ENCODE data around the gene NOXO1.

Gene NOXO1

DNA sequence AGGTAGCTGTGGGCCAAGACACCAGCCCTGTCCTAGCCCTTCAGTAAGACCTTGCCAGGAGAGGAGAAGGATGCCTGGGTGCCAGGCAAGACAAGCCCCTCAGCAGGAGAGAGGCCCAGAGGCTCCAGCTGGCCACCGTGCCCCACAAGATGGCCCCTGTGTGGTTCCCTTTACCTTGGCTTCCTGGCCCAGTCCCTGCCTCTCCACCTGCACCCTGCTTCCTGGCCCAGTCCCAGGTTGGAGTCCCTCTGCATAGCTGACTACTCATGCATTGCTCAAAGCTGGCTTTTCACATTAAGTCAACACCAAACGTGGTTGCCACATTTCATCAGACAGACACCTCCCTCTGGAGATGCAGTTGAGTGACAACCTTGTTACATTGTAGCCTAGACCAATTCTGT is 12.5 kb upstream of the NOXO1 start:
- no peak for DNase-seq

DNA sequence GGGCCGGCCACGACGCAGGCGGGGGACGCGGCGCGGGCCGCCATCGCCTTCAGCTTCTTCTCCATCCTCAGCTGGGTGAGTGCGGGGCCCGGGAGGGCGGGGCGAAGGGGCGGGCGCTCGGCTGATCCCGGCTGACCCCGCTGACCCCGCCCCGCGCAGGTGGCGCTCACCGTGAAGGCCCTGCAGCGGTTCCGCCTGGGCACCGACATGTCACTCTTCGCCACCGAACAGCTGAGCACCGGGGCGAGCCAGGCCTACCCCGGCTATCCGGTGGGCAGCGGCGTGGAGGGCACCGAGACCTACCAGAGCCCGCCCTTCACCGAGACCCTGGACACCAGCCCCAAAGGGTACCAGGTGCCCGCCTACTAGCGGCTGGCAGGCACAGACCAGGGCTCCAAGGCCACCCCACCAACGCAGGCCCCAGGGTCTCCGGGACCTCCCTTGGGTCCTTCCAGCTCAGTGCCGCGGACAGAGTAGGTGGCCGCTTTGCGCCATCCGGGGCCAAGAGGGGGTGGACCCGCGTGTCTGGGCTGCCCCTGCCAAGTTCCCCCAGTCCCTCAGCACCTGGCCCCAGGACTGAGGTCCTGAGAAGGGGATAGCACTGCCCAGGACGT is 11.5 kb upstream of the NOXO1 start:
- peak; percentile 40 for DNase-seq

DNA sequence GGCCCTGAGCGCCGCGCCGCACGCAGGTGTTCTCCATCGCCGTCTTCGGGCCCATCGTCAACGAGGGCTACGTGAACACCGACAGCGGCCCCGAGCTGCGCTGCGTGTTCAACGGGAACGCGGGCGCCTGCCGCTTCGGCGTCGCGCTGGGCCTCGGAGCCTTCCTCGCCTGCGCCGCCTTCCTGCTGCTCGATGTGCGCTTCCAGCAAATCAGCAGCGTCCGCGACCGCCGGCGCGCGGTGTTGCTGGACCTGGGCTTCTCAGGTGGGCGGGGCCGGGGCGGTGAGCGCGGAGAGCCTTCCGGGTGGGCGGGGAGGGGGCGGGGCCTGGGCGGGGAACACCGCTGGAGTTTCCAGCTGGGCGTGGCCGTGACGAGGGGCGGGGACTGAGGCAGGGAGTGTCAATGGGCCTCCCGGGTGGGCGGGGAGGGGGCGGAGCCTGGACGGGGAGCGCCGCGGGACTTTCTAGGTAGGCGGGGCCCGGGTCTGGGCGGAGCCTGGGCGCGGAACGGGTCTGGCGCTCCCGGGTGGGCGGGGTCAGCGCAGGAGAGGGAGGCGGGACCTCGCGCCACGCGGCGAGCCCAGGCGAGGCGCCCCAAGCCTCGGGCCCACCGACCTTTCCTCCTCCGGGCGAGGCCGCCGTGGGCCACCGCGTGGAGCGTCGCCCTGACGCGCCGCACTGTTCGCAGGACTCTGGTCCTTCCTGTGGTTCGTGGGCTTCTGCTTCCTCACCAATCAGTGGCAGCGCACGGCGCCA is 10.9 kb upstream of the NOXO1 start:
- DNase-seq, result peak; percentile 99

DNA sequence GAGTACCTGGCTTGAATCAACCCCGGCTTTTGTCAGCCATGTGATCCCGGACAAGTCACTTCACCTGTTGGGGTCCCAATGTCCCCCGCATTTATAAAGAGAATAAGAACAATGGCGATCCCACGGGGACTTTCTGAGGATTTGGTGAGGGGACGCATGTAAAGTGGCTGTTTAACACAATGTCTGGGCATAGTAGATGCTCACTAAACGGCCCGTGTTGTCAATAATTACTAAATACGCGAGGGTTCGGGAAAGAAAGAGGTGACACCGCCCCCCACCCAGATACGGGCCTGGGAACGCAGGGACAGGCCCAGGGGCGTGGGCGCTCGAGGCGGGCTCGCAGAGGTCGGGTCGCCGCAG is 10.3 kb upstream of the NOXO1 start:
- DNase-seq, result no peak

DNA sequence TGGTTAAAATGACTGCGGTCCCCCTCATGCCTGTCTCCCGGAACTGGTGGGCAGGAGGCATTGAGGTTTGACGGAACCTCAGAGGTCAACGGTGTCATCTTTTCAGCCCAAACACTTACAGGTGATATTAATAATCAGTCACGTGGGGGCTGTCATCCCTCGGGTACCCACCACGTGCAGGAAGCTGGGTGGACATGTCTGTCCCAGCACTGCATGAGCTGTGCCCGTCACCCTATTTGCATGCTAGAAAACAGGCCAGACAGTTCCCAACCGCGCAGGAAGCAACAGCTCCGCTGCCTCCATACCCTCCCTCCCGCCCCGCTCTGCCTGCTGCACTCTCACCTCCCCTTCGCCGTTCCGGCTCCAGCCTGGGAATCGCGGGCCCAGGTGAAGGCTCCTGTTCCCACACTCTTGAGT is 9.9 kb upstream of the NOXO1 start:
- peak; percentile 51 for DNase-seq

DNA sequence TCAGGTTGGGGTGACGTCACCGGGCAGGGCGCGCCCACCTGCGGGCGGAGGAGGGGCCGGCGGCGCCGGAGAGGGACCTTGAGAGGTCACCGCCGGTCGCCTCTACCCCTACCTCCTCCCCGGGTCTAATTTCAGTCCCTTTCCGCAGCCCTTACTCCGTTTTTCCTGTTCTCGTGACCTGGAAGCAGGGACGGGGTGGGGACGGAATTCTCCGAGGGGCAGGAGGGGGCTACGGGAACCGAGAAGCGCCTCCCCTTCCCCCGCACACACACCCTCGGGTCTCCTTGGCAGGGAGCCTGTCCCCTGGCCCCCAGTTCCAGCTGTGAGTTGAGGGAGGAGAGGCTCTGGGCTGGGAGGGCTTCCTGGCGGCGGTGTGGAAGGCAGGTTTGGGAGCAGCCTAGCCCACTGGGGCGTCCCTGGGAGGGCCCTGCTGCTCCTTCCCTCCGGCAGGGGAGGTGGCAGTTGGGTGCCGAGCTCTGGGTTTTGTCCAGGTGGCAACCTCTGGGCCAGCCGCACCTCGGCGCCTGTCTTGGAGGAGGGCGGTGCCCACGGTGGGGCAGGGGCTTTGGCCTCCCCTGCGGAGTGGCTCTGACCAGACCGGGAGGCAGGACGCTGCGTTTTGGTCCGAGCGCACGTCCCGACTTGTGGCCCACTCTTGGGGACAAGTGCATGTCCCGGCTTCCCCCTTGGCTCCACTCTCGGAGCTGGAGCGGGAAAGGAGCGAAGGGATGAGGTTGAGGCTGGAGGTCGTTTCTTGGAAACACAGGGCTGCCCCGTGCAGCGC is 9.3 kb upstream of the NOXO1 start:
- DNase-seq, result peak; percentile 55

DNA sequence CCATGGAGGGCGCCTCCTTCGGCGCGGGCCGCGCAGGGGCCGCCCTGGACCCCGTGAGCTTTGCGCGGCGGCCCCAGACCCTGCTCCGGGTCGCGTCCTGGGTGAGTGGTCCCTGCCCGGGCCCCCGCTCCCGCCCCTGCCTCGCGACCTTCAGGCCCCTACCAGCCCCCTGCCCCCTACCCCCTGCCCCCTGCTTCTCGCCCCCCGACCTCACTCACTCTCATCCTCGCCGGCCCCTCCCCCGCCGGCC is 8.8 kb upstream of the NOXO1 start:
- no peak for DNase-seq

DNA sequence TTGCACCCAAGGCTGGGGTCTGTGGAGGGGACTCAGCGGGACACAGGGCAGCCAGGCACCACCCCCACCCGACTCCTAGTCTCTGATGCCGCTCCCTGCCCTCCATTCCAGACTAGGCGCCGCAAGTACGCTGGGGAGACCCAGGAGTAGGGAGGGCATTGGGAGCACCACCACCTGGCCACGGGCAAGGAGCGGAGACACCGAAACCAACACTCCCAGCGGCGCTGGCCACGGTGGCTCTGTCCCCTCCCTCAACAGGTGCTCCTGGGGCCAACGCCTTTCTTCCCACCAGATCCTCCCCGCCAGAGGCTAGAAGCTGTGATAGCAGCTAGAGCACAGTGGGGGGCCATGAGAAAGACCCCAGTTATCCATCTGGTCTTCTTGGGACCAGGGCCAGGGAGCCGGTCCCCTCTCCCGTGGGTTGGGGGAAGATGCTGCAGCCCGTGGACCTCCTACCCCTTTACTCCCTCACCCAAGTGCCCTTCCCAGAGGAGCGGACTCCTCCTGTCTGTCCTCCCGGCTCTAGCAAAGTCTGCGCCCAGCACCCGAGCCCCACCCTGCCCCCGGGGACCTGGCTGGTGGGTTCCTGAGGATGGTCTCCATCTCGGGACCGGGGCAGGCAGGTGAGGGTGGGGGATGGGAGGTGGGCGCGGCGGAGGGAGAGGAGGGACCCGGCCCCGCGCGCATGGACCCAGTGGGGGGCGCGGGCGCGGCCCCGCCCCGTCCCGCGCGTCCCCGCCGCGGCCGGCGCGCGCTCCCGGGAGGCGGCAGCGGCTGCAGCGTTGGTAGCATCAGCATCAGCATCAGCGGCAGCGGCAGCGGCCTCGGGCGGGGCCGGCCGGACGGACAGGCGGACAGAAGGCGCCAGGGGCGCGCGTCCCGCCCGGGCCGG is 8.2 kb upstream of the NOXO1 start, which contains the start of gene SYNGR3:
SYNGR3 (plus strand) TSS at position 762 of the 892 bp plus-strand sequence. CDS start 133 bp downstream, outside the sequence.
- no peak for DNase-seq

DNA sequence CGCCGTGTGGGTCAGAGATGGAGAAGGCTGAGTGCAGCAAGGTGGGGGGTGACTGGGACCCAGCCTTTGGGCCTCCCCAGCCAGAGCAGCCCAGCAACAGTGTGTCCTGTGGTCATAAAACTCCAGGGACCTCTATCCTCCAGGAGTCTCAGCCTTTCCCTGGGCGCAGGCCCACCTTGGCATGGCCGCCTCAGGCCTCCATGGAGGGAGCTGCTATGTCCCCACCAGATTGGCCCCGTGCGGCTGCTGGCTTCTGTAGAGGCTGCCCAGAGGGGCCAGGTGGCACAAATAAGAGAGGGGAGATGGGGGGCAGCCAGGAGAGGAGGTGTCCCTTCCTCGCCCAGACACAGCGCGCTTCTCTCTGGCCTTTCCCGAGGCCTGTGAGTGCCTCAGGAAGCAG is 5.9 kb upstream of the NOXO1 start:
- DNase-seq, result no peak

DNA sequence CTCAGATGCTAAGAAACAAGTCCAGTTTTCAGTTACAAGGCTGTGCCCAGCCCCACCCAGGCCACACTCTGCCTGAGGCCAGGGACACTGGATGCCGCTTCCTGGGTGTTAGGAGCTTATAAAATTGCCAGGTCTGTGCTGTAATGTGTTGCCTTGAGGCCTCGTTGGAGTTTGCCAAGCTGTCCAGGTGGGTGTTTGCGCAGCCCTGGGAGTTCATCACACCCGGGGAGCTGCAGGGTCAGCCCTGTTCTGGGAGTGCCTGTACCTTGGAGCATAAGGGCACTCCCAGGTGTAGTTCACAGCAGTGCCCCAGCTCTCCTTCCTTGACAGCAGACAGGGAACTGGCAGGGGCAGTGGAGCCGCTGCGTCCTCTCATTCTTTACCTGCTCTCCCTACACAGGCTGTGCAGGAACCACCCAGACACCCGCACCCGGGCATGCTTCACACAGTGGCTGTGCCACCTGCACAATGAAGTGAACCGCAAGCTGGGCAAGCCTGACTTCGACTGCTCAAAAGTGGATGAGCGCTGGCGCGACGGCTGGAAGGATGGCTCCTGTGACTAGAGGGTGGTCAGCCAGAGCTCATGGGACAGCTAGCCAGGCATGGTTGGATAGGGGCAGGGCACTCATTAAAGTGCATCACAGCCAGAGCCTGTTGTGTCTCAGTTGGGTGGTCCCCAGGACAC is 4.3 kb upstream of the NOXO1 start:
- no peak for DNase-seq

DNA sequence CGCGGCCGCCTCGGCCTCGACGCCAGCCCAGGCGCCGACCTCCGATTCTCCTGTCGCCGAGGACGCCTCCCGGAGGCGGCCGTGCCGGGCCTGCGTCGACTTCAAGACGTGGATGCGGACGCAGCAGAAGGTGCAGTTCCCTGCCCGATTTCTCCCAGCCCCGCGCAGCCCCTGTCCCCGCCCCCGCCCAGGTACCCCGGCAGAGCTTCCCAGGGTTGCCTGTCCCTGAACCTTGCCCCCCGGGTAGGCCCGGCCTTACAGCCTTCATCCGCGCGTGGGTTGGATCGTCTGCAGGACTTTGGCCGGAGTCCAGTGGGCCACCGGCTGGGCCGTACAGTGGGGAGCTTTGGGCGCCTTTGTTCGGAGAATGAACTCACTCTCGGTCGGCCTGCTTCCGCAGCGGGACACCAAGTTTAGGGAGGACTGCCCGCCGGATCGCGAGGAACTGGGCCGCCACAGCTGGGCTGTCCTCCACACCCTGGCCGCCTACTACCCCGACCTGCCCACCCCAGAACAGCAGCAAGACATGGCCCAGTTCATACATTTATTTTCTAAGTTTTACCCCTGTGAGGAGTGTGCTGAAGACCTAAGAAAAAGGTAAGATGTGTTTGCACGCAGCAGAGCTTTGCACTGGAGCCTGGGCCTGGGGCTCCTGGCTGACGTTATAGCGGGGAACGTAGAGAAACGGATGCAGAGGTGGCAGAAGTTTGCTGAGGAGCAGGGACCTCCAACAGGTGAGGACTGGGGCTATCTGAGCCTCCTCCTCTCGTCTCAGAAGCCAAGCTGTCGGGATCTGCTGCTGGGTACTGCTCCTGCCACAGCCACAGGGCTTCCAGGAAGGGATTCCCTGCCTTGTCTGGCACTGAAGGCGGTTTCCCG is 3.3 kb upstream of the NOXO1 start:
- DNase-seq, result no peak

DNA sequence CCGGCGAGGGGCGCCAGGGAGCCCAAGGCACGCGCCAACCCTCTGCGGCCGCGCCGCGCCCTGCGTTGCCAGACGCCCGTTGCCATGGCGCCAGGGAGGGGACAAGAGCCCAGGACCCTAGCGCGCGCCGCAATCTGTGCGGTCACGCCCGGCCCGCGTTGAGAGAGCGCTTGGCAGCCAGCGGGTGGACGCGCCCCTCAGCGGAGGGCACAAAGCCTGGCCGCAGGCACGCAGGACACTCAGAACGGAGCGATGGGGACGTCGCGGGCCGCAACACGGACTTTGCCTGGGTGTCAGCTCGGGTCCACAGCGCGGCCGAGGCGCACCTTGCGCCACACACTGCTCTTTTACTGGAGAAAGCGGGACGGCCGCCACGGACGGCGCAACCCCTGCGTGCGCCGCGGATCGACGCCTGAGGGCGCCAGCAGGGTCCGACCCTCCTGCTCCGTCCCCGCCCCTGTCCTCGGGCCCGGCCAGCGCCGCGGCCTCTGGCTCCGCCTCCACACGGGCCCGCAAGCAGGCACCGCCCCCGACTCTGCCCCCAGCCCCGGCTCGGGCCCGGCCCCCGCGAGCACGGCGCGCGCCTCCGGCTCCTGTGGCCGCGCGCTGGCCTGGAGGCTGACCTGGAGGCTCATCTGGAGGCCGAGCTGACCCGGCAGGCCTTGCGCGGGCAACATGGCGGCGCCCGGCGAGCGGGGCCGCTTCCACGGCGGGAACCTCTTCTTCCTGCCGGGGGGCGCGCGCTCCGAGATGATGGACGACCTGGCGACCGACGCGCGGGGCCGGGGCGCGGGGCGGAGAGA is 2.5 kb upstream of the NOXO1 start, which contains the start of gene GFER:
GFER (plus strand) TSS at position 650 of the 803 bp plus-strand sequence; CDS start at position 676, 26 bp downstream.
- peak; percentile 64 for DNase-seq

DNA sequence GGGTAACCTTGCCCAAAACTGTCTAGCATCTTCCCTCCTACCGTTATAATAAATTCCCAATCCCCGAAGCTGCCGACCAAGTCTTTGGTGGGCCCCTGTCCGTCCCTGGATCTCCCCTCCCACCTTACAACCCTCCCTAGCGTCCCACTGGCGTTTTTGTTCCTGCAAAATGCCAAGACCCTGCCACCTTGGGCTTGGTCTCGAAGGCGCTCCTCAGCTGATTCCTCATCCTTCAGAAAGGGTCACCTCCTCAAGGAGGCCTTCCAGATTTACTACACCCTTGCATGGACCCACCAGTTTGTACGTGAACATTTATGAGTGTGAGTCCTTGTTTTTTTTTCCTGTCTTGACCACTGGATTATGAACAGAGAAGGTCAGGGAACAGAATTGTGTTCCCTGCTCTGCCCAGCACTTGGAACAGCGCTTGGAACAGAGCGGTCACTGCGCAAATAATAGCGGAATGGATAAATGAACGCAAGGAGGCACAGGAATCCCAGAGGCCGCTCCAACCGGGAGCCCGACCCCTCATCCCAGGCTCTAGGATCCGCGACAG is 1.8 kb upstream of the NOXO1 start:
- no peak for DNase-seq

DNA sequence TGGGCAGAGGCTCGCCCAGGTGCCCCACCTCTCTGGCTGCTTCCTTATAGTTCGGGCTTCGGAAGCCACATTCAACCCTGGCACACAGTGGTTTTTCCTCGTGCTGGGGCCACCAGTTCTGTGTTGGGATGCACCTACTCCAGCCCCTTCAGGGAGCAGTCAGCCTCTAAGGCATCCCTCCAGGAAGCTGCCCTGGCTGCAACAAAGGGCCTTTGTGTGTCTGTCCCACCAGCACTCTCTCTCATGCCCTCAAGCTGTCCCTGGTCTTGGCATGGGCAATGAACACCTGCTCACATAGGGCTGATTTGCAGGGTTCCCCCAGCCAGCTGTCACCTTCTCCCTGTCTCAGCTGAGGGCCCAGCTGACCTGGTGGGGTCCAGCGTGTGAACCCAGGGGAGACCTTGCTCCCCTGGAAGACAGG is 754 bp upstream of the NOXO1 start:
- DNase-seq, result no peak

DNA sequence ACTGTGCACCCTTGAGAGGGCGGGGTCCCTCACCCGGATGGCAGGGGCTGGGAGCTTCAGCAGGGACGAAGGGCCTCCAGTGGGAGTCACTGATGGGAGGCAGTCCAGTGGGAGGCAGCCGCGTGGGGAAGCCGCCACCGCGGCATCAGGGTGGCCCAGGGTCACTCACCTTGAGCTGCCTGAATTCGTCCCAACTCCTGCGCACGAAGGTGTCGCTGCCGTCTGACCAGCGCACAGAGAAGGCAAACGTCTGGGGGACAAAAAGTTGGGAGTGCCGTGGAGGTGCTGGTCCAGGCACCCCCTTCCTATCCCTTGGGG is 540 bp downstream of the NOXO1 start:
- DNase-seq, result no peak

DNA sequence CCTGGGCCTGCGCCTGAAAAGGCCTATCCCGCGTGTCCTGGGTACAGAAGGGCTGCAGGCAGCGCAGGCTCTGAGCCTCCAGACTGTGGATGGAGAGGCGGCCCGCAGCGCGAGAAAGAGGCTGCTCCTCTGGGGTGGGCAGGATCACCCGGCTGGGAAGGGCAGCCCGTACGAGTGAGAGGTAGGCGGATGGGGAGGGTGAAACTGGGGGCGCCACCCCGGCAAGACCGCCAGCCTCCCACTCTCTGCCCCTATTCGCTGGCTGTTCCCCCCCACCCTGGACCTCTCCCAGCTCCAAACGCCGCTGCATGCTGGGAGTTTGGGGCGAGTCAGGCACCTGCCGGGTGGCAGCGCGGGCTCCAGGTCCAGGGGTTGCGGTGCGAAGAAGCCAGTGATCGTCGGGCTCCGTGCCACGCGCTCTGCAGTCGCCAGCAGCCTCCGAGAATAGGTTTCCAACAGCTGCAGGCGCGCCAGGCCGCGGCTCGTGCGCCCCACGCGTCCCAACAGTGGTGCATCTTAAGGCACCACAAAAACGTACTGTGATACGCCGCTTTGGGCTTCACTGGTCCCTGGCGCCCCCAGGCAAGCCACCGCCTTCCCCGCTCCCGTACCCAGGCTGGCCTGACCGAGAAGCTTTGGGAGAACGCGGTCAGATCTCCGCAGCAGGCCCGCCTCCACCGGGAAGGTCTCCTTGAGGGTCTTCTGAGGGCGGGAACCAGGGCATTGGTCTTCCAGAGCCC is 1.1 kb downstream of the NOXO1 start:
- DNase-seq, result no peak

DNA sequence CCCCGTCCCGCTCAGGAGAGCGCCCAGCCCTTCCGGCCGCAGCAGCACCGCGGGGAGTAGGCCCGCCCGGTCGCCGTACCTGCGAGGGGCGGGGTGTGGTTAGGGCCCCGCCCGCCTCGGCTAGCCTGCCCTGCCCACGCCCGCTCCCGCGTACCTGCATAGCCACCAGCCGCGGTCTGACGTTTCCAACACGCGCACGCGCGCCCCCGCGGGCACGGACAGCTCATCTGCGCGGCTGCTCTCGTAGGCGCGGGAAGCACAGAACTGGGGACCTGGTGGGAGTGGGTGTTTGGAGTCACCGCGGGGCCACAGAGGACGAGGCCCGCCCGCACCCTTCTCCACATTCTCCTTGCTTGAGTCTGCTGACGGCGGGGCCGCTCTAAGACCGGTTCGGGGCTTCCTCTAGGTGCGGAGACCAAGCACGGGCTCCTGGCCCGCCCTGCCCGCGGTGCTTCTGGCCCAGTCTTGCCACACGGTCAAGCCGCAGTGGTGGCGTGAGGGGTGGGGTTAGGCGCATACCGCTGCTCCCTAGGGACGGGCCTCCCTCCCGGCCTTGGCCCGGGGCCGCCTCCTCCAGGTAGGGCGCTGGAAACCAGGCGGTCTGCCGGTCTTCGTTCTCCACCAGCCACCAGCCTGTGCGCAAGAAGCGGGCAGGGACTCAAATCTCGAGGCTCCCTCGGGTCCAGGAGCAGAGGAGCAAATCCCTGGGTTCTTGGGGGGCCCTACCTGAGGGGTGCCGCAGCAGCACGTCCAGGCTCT is 1.8 kb downstream of the NOXO1 start:
- peak; percentile 59 for DNase-seq

DNA sequence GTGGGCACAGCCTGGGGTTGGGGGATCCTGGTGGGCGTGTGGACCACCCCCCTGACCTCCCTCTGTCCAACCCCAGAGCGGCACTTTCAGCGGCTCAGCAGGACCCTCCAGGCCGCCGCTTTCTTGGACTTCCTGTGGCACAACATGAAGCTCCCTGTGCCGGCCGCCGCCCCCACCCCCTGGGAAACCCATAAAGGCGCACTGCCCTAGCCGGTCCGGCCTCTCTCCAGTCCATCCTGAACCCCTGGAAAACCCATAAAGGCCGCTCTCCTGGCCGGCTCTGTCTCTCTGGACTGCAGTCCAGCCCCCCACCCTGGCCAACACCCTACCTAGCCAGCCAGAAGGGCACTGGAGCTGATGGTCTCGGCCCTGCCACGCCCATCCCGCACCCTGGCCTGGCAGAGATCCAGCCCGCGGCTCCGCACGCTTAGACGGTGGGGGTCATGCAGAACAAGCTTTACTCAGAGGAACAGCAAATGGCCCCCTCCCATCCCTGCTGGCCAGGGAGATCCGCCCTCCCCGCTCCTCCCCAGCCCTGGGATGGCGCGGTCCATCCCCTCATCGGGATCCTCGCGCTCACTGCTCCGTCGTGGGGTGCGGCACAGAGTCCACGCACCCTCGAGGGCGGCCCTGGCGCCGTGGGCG is 2.7 kb downstream of the NOXO1 start:
- DNase-seq, result no peak

Measured in activated CD8-positive, alpha-beta memory T cell treated with anti-CD3 and anti-CD28 coated beads, Interleukin-2, amount 50 U/mL, for 4 hours (primary cell).